A673 (cell line): ENCODE measurements around the gene ATXN2.

ENCODE experiments used
- CTCF ChIP-seq: fragments of 300-800, 200-600 bp; sonication (generic); conservative IDR thresholded peaks from 2 replicates; pipeline ENCODE4 v1.5.1; 2017; ENCODE audit warnings: low read depth, mild to moderate bottlenecking, antibody characterized with exemption, low read length, moderate library complexity, mixed read lengths
- EZH2 ChIP-seq: fragments of 200-600 bp; sonication (generic); IDR thresholded peaks from 2 replicates; pipeline ENCODE4 v1.6.1; 2017; ENCODE audit warnings: borderline replicate concordance, low read depth, mild to moderate bottlenecking, mixed read lengths, antibody characterized with exemption, low read length; ENCODE audit not compliant: poor library complexity, severe bottlenecking

GRCh38 chr12:111640506-111640905 is 41.4 kb upstream of the ATXN2 start:
- no peak for TF ChIP-seq CTCF
- no peak for TF ChIP-seq EZH2
